ENCODE results near the gene IFT80. TPM values are rescaled to one million over a fixed set of nuclear protein-coding genes. Genes with fewer than 3 reads are reported as not detected.

IFT80 gene
- polyA plus RNA-seq, 3 donors, result 1.3 to 7.7 (median 1.4) TPM

DNA sequence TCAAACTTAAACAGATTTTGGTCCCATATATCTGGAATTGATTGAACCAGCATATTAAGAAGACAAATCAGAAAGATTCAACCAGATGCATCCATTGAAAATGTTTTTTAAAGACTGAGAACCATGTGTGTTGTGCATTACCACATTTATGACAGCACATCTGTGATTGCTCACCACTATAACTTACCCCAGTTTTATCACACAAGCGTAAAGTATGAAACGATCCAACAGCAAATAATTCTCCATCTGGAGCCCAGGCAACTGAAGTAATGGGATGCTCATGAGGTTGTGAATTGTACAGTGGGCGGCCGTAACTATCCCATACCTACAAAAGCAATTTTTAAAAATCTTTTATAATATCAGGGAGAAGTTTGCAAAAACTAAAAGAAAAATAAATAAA is 43.2 kb downstream of the IFT80 start:
- no peaks in the 10 kb centered on the region for H3K4me1 Mint-ChIP-seq
- H3K27ac Mint-ChIP-seq, result no peak overlapping the region
- H3K27ac ChIP-seq (ENCODE audit: low read depth in 1 of 2, low read length in 2 of 2), result no peak overlapping the region
- peaks cover 0 to 7% of the 10 kb centered on the region in 2 donors for H3K36me3 ChIP-seq (replicated peaks in 1 of 2; ENCODE audit: control insufficient read depth in 1 of 2, insufficient read depth in 2 of 2, low read length in 2 of 2)
- intact Hi-C loops (cut with micrococcal nuclease), result no loop called here
- WGBS (ENCODE audit: insufficient coverage), result no CpG with 5 or more reads among the region's 4 CpGs
- no peak for DNase-seq
- H3K4me1 ChIP-seq (ENCODE audit: control insufficient read depth in 1 of 2, insufficient read depth in 2 of 2, low read length in 2 of 2), result no peaks in the 10 kb centered on the region
- no peak overlapping the region for H3K9ac ChIP-seq (ENCODE audit: insufficient read depth, low read length, poor library complexity, severe bottlenecking)
- no peak overlapping the region for H3K4me3 ChIP-seq (replicated peaks in 1 of 3; ENCODE audit: low read depth in 2 of 3, low read length in 3 of 3)
- H3K4me3 Mint-ChIP-seq, result no peak overlapping the region
- H3K79me2 ChIP-seq (ENCODE audit: insufficient read depth, low read length), result no peaks in the 10 kb centered on the region
- H3K4me2 ChIP-seq (replicated peaks; ENCODE audit: extremely low read depth, low read length, poor library complexity, severe bottlenecking), result no peak overlapping the region
- H3K9me3 ChIP-seq (replicated peaks in 1 of 2; ENCODE audit: control insufficient read depth in 1 of 2, insufficient read depth in 1 of 2, low read length in 2 of 2), result no peaks in the 10 kb centered on the region
- H4K20me1 ChIP-seq (ENCODE audit: insufficient read depth, low read length), result no peaks in the 10 kb centered on the region
- no peaks in the 10 kb centered on the region for H3K27me3 Mint-ChIP-seq (ENCODE audit: low read depth in 3 of 3)
- no peaks in the 10 kb centered on the region for H3K27me3 ChIP-seq (ENCODE audit: control insufficient read depth in 2 of 2, insufficient read depth in 2 of 2, low read length in 2 of 2)
- no peaks in the 10 kb centered on the region for H3K9me3 Mint-ChIP-seq
- H3K36me3 Mint-ChIP-seq, result peaks cover 26 to 29% of the 10 kb centered on the region in 2 donors
- no peak overlapping the region for H2AFZ ChIP-seq (ENCODE audit: insufficient read depth, low read depth, low read length, poor library complexity, severe bottlenecking)
- no peak for TF ChIP-seq CTCF (IDR thresholded peaks at IDR 0.05)

DNA sequence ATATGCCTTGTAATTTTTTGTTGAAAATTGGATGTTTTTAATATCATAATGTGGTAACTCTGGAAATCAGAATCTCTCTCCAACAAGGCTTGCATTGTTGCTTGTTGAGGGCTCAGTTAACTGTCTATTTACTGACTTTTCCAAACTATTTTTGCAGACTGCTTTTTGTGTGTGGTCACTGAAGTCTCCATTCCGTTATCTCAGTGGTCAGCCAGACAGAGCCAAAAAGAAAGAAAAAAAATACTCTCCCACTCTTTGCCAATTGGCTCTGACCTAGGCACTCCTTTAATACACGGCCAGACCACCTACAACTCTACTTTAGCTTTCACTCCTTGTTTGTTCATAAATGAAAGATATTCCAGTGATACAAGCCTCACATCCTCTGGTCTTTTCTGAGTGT is 52.5 kb downstream of the IFT80 start:
- Mint-ChIP-seq H3K4me1 (no peaks in the 10 kb centered on the region), H3K4me3 (no peak overlapping the region), H3K9me3 (no peaks in the 10 kb centered on the region), H3K36me3 (peaks cover 5 to 11% of the 10 kb centered on the region in 2 donors), H3K27me3 (ENCODE audit: low read depth in 3 of 3) (no peaks in the 10 kb centered on the region), H3K27ac (no peak overlapping the region)
- Histone ChIP-seq H3K27ac (ENCODE audit: low read depth in 1 of 2, low read length in 2 of 2) (no peak overlapping the region), H3K27me3 (ENCODE audit: control insufficient read depth in 2 of 2, insufficient read depth in 2 of 2, low read length in 2 of 2) (no peaks in the 10 kb centered on the region), H3K4me2 (replicated peaks; ENCODE audit: extremely low read depth, low read length, poor library complexity, severe bottlenecking) (no peak overlapping the region), H4K20me1 (ENCODE audit: insufficient read depth, low read length) (no peaks in the 10 kb centered on the region), H3K36me3 (replicated peaks in 1 of 2; ENCODE audit: control insufficient read depth in 1 of 2, insufficient read depth in 2 of 2, low read length in 2 of 2) (no peaks in the 10 kb centered on the region), H3K79me2 (ENCODE audit: insufficient read depth, low read length) (no peaks in the 10 kb centered on the region), H3K9ac (ENCODE audit: insufficient read depth, low read length, poor library complexity, severe bottlenecking) (no peak overlapping the region), H3K9me3 (replicated peaks in 1 of 2; ENCODE audit: control insufficient read depth in 1 of 2, insufficient read depth in 1 of 2, low read length in 2 of 2) (no peaks in the 10 kb centered on the region), H3K4me1 (ENCODE audit: control insufficient read depth in 1 of 2, insufficient read depth in 2 of 2, low read length in 2 of 2) (no peaks in the 10 kb centered on the region), H2AFZ (ENCODE audit: insufficient read depth, low read depth, low read length, poor library complexity, severe bottlenecking) (no peak overlapping the region), H3K4me3 (replicated peaks in 1 of 3; ENCODE audit: low read depth in 2 of 3, low read length in 3 of 3) (no peak overlapping the region)
- WGBS (ENCODE audit: insufficient coverage), result 100% methylated on average over 1 of the region's 2 CpGs
- DNase-seq, result no peak
- TF ChIP-seq CTCF (IDR thresholded peaks at IDR 0.05), result no peak
- intact Hi-C loops (cut with micrococcal nuclease), result no loop called here
